AG09319 (cell line): ENCODE data around the gene SHB.

ENCODE experiments used
- DNase-seq: peaks from one replicate; pipeline ENCODE4 v3.0.0-alpha.2; 2010; ENCODE audit warnings: low read depth; ENCODE audit errors: extremely low read depth
- CTCF ChIP-seq: IDR thresholded peaks from 2 replicates; pipeline ENCODE4 v1.5.1; 2011; ENCODE audit warnings: low read depth, mild to moderate bottlenecking, inconsistent platforms, low read length, moderate library complexity

SHB gene

GRCh38 chr9:38032266-38033110 is 36.5 kb downstream of the SHB start:
- DNase-seq: no peak
- no peak for TF ChIP-seq CTCF

- DNase-seq: no peak
- TF ChIP-seq CTCF: no peak
These were observed 37.4 kb downstream of the SHB start for GRCh38 chr9:38031594-38031993.

GRCh38 chr9:38030658-38031057 is 38.4 kb downstream of the SHB start:
- no peak for DNase-seq
- TF ChIP-seq CTCF: no peak

- no peak for TF ChIP-seq CTCF
- no peak for DNase-seq
These were observed 39.0 kb downstream of the SHB start for GRCh38 chr9:38029915-38030638.

GRCh38 chr9:38027714-38028113 is 41.3 kb downstream of the SHB start:
- no peak for TF ChIP-seq CTCF
- DNase-seq: no peak

GRCh38 chr9:38026840-38027527 is 42.0 kb downstream of the SHB start:
- no peak for DNase-seq
- TF ChIP-seq CTCF: no peak
